Endothelial cell of umbilical vein (primary cell): ENCODE results near the gene OCA2.

ENCODE experiments used
- CTCF ChIP-seq, 2 donors: IDR thresholded peaks; 1 replicate in 1 of 2; 2 replicates in 1 of 2; pipeline ENCODE4 v1.5.1; 2011; ENCODE audit warnings: low read length in 2 of 2, mild to moderate bottlenecking in 2 of 2, moderate library complexity in 2 of 2, control low read depth in 1 of 2, inconsistent platforms in 1 of 2, low read depth in 1 of 2; ENCODE audit not compliant: insufficient read depth in 1 of 2; ENCODE audit errors: extremely low read depth in 1 of 2
- GATA2 ChIP-seq: IDR thresholded peaks from 2 replicates; pipeline ENCODE4 v1.7.0; 2011; ENCODE audit warnings: low read depth, mild to moderate bottlenecking, moderate library complexity, mixed read lengths, low read length; ENCODE audit not compliant: insufficient read length, insufficient read depth
- POLR2AphosphoS5 ChIP-seq: IDR thresholded peaks from 2 replicates; pipeline ENCODE4 v1.6.1; 2012; ENCODE audit warnings: low read depth, mild to moderate bottlenecking, control low read depth, low read length, moderate library complexity; ENCODE audit not compliant: insufficient read depth

- TF ChIP-seq POLR2AphosphoS5 (no peak), GATA2 (no peak), CTCF (IDR thresholded peaks at IDR 0.05; ENCODE audit: extremely low read depth in 1 of 2, insufficient read depth in 1 of 2, low read depth in 1 of 2, low read length in 2 of 2) (no peak)
Measured at GRCh38 chr15:27747997-27748396, 351.1 kb downstream of the OCA2 start.
